Myocyte (in vitro differentiated cells): ENCODE results near the gene CSTA. TPM values are rescaled to one million over a fixed set of nuclear protein-coding genes. Genes with fewer than 3 reads are reported as not detected.

ENCODE experiments used
- DNase-seq: peaks from one replicate; pipeline ENCODE4 v3.0.0-alpha.2; 2012; ENCODE audit warnings: low read depth
- total RNA-seq: library from RNA; depleted of rRNA; stranded (reverse); fragments of >200 nt; gene quantifications from 2 replicates; pipeline ENCODE4 v1.2.3, GENCODE V29; 2014

Gene CSTA
- total RNA-seq, 1 donor from 2014 or later = 0.37 TPM

DNA sequence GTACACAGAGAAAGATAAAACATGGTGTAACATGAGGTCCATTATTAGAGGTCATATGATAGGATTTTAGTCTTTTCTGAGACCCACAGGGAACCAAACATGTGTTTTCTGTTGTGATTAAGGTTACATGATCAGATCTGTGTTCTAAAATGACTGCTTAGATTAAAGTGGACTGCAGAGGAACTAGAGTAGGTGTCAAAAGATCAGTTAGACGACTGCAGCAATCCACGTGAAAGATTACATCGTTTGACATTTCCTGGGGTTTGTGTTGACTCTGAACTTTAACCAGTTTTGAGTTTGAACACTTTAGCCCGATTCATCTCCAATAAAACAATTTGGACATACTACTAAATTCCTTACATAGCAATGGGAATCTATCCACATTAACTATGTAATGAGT lies 52.9 kb downstream of the CSTA start:
- DNase-seq = no peak

DNA sequence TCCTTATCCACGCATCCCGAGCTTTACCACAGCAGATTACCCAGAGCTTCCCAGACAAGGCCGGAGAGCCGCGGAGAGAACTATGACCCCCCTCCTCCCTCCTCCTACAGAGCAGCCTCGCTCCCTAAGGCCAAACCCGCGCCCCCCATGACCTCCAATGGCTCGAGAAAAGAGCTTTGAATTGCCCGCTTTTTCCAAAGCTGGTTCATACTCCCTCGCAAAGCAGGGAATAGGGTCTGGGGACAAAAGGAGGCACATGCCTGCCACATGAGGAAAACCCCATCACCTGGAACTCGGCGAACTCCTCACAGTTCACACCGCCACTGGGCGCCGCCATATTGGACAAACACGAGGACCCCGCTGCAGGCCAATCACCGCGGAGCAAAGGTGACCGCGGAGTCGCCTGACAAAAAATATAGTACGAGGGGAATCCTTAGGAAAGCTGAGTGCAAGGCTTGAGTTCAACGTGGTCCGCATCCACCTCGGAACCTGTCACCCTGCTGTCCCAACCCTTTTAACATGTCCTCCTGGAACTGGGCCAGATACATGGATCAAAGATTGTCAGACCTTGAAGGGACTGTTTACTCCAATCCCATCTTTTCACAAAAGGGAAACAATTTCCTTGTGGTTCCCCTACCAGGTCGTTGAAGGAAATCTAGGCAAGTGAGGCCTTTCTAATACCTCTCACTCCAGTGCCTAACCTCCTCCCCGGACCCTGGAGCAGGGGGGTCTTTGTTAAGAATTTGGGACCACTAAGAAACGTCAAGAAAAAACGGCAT lies 58.0 kb downstream of the CSTA start, which contains the start of gene MIX23:
Gene MIX23 (minus strand): TSS at position 344 of the 779 bp plus-strand sequence. CDS start 7 bp downstream, at position 337.
- DNase-seq = peak; percentile 93

GRCh38 chr3:122383771-122384697 lies 59.0 kb downstream of the CSTA start, which contains the start of gene FAM162A:
FAM162A (plus strand) TSS chr3:122384182; CDS start chr3:122384266, 84 bp downstream.
- DNase-seq = peak; percentile 95

GRCh38 chr3:122387709-122388108 lies 62.7 kb downstream of the CSTA start:
- no peak for DNase-seq

GRCh38 chr3:122389197-122389596 lies 64.1 kb downstream of the CSTA start:
- DNase-seq = no peak

DNA sequence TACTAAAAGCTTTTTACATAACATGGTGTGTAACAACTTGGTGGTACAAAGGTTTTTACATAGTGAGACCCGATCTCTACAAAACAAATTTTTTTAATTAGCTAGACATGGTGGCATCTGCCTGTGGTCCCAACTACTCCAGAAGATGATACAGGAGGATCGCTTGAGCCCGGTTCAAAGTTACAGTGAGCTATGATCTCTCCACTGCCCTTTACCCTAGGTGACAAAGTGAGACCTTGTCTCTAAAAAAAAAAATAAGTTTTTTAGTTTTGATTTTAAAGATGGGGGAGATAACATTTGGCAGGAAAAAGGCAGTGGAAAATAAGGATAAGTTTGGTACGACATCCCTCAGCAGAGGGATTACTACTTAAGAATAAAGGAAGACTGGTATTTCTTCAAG lies 64.8 kb downstream of the CSTA start:
- DNase-seq = no peak

- no peak for DNase-seq
These were observed 65.6 kb downstream of the CSTA start for GRCh38 chr3:122390665-122391064.

Other genes with a start within 250 kb of the CSTA start
- gene CASR, start 141.6 kb upstream of the CSTA start, total RNA-seq = not detected in 2 replicates
- 24.0 and 26.4 TPM in 2 replicates for gene MIX23, start 58.0 kb downstream of the CSTA start, total RNA-seq
- gene FAM162A, start 58.9 kb downstream of the CSTA start, total RNA-seq = 20.5 and 25.8 TPM in 2 replicates
- gene WDR5B, start 90.8 kb downstream of the CSTA start, total RNA-seq = 6.9 and 8.9 TPM in 2 replicates
- 46.0 and 55.4 TPM in 2 replicates for gene KPNA1, start 189.7 kb downstream of the CSTA start, total RNA-seq
- 20.3 and 28.6 TPM in 2 replicates for gene PARP9, start 239.1 kb downstream of the CSTA start, total RNA-seq
- gene DTX3L, start 239.1 kb downstream of the CSTA start, total RNA-seq = 17.3 and 19.6 TPM in 2 replicates